ENCODE data around the gene F7.

GRCh38 chr13:113064534-113065405, 40.8 kb upstream of the F7 start:
- TF ChIP-seq CTCF (IDR thresholded peaks at IDR 0.05 in 8 of 11, conservative IDR thresholded peaks at IDR 0.05 in 3 of 11) (no peak), POLR2AphosphoS5 (IDR thresholded peaks at IDR 0.05) (no peak), POLR2A (IDR thresholded peaks at IDR 0.05) (no peak)

All from spleen (tissue), 7 donors.